ENCODE results near the gene JAZF1. TPM values are rescaled to one million over a fixed set of nuclear protein-coding genes. Genes with fewer than 3 reads are reported as not detected.

Gene JAZF1
- total RNA-seq = 1 to 10 TPM; 2.1 to 2.8 TPM

GRCh38 chr7:28180364-28181147 is at the start of gene JAZF1:
Gene JAZF1, minus strand, starts transcription at chr7:28180795.
- CTCF ChIA-PET = no interaction called here
- Mint-ChIP-seq H3K27me3 (peaks cover 56% of the 10 kb centered on the region), H3K4me1 (peaks cover 14% of the 10 kb centered on the region), H3K36me3 (no peaks in the 10 kb centered on the region), H3K4me3 (peak within 1 kb of the TSS; percentile 72), H3K9me3 (ENCODE audit: low read depth) (no peaks in the 10 kb centered on the region), H3K27ac (peak within 1 kb of the TSS; percentile 55)
- ATAC-seq = peak; percentile 16
- peak; percentile 55 for DNase-seq

- no peaks in the 10 kb centered on the region for H3K9me3 Mint-ChIP-seq (ENCODE audit: low read depth)
- H3K36me3 Mint-ChIP-seq = no peaks in the 10 kb centered on the region
- ATAC-seq = no peak
- peaks cover 31% of the 10 kb centered on the region for H3K27me3 Mint-ChIP-seq
- no peak overlapping the region for H3K4me3 Mint-ChIP-seq
- CTCF ChIA-PET = no interaction called here
- no peaks in the 10 kb centered on the region for H3K4me1 Mint-ChIP-seq
- no peak overlapping the region for H3K27ac Mint-ChIP-seq
- no peak for DNase-seq
Observed at GRCh38 chr7:28230261-28230660, 49.7 kb upstream of the JAZF1 start.

- Mint-ChIP-seq H3K4me3 (no peak overlapping the region), H3K27ac (no peak overlapping the region), H3K27me3 (peaks cover 27% of the 10 kb centered on the region), H3K36me3 (no peaks in the 10 kb centered on the region), H3K4me1 (no peaks in the 10 kb centered on the region), H3K9me3 (ENCODE audit: low read depth) (no peaks in the 10 kb centered on the region)
- no peak for DNase-seq
- no peak for ATAC-seq
- CTCF ChIA-PET = no interaction called here
Observed at GRCh38 chr7:28228396-28228795, 47.8 kb upstream of the JAZF1 start.

GRCh38 chr7:28226003-28226402 is 45.4 kb upstream of the JAZF1 start:
- DNase-seq (no peak), ATAC-seq (no peak)
- Mint-ChIP-seq H3K36me3 (no peaks in the 10 kb centered on the region), H3K4me1 (no peaks in the 10 kb centered on the region), H3K9me3 (ENCODE audit: low read depth) (no peaks in the 10 kb centered on the region), H3K27me3 (peaks cover 17% of the 10 kb centered on the region), H3K4me3 (no peak overlapping the region), H3K27ac (no peak overlapping the region)
- CTCF ChIA-PET = no interaction called here

- CTCF ChIA-PET = no interaction called here
- no peaks in the 10 kb centered on the region for H3K36me3 Mint-ChIP-seq
- DNase-seq = no peak
Observed at GRCh38 chr7:28225576-28225975, 45.0 kb upstream of the JAZF1 start.

GRCh38 chr7:28224675-28225074 is 44.1 kb upstream of the JAZF1 start:
- Mint-ChIP-seq H3K4me1 (no peaks in the 10 kb centered on the region), H3K4me3 (no peak overlapping the region), H3K9me3 (ENCODE audit: low read depth) (no peaks in the 10 kb centered on the region), H3K27me3 (peaks cover 20% of the 10 kb centered on the region), H3K27ac (no peak overlapping the region), H3K36me3 (no peaks in the 10 kb centered on the region)
- no peak for DNase-seq
- CTCF ChIA-PET = no interaction called here
- ATAC-seq = no peak

More at GRCh38 chr7:28225576-28225975, 45.0 kb upstream of the JAZF1 start:
- ATAC-seq = no peak
- Mint-ChIP-seq H3K9me3 (ENCODE audit: low read depth) (no peaks in the 10 kb centered on the region), H3K4me1 (no peaks in the 10 kb centered on the region), H3K27me3 (peaks cover 17% of the 10 kb centered on the region), H3K27ac (no peak overlapping the region), H3K4me3 (no peak overlapping the region)

- Mint-ChIP-seq H3K9me3 (ENCODE audit: low read depth) (no peaks in the 10 kb centered on the region), H3K27ac (no peak overlapping the region), H3K4me3 (no peak overlapping the region), H3K4me1 (no peaks in the 10 kb centered on the region), H3K27me3 (peaks cover 23% of the 10 kb centered on the region), H3K36me3 (no peaks in the 10 kb centered on the region)
- DNase-seq (no peak), ATAC-seq (no peak)
- CTCF ChIA-PET = no interaction called here
Observed at GRCh38 chr7:28224172-28224571, 43.6 kb upstream of the JAZF1 start.

- no peaks in the 10 kb centered on the region for H3K4me1 Mint-ChIP-seq
- no peak overlapping the region for H3K4me3 Mint-ChIP-seq
- peaks cover 34% of the 10 kb centered on the region for H3K27me3 Mint-ChIP-seq
- ATAC-seq (no peak), DNase-seq (no peak)
- no peak overlapping the region for H3K27ac Mint-ChIP-seq
- CTCF ChIA-PET = no interaction called here
- H3K9me3 Mint-ChIP-seq (ENCODE audit: low read depth) = no peaks in the 10 kb centered on the region
- H3K36me3 Mint-ChIP-seq = no peaks in the 10 kb centered on the region
Observed at GRCh38 chr7:28222636-28223035, 42.0 kb upstream of the JAZF1 start.

GRCh38 chr7:28219793-28220192 is 39.2 kb upstream of the JAZF1 start:
- H3K4me1 Mint-ChIP-seq = no peaks in the 10 kb centered on the region
- CTCF ChIA-PET = no interaction called here
- no peak for ATAC-seq

GRCh38 chr7:28217143-28217542 is 36.5 kb upstream of the JAZF1 start:
- CTCF ChIA-PET = no interaction called here
- ATAC-seq (no peak), DNase-seq (no peak)
- H3K27me3 Mint-ChIP-seq = peaks cover 44% of the 10 kb centered on the region
- no peaks in the 10 kb centered on the region for H3K9me3 Mint-ChIP-seq (ENCODE audit: low read depth)
- no peaks in the 10 kb centered on the region for H3K4me1 Mint-ChIP-seq
- H3K4me3 Mint-ChIP-seq = no peak overlapping the region
- no peaks in the 10 kb centered on the region for H3K36me3 Mint-ChIP-seq
- H3K27ac Mint-ChIP-seq = no peak overlapping the region

More at GRCh38 chr7:28219793-28220192, 39.2 kb upstream of the JAZF1 start:
- peaks cover 37% of the 10 kb centered on the region for H3K27me3 Mint-ChIP-seq
- no peak for DNase-seq
- H3K36me3 Mint-ChIP-seq = no peaks in the 10 kb centered on the region
- no peak overlapping the region for H3K27ac Mint-ChIP-seq
- no peaks in the 10 kb centered on the region for H3K9me3 Mint-ChIP-seq (ENCODE audit: low read depth)
- H3K4me3 Mint-ChIP-seq = no peak overlapping the region

- Mint-ChIP-seq H3K27ac (no peak overlapping the region), H3K4me1 (peaks cover 21% of the 10 kb centered on the region), H3K27me3 (peaks cover 40% of the 10 kb centered on the region), H3K9me3 (ENCODE audit: low read depth) (peaks cover 7% of the 10 kb centered on the region), H3K4me3 (no peak overlapping the region), H3K36me3 (peaks cover 5% of the 10 kb centered on the region)
- no peak for DNase-seq
- CTCF ChIA-PET = no interaction called here
- ATAC-seq = no peak
Observed at GRCh38 chr7:28211006-28211405, 30.4 kb upstream of the JAZF1 start.

GRCh38 chr7:28208506-28208905 is 27.9 kb upstream of the JAZF1 start:
- H3K27me3 Mint-ChIP-seq = peaks cover 43% of the 10 kb centered on the region
- H3K4me1 Mint-ChIP-seq = peaks cover 21% of the 10 kb centered on the region
- no peak for ATAC-seq
- CTCF ChIA-PET = no interaction called here
- peaks cover 5% of the 10 kb centered on the region for H3K36me3 Mint-ChIP-seq
- peaks cover 7% of the 10 kb centered on the region for H3K9me3 Mint-ChIP-seq (ENCODE audit: low read depth)
- no peak overlapping the region for H3K4me3 Mint-ChIP-seq
- H3K27ac Mint-ChIP-seq = no peak overlapping the region
- DNase-seq = no peak

- ATAC-seq (peak; percentile 36), DNase-seq (no peak)
- Mint-ChIP-seq H3K27me3 (peaks cover 51% of the 10 kb centered on the region), H3K27ac (no peak overlapping the region), H3K36me3 (peaks cover 5% of the 10 kb centered on the region), H3K4me3 (no peak overlapping the region), H3K4me1 (peaks cover 21% of the 10 kb centered on the region), H3K9me3 (ENCODE audit: low read depth) (peaks cover 7% of the 10 kb centered on the region)
- CTCF ChIA-PET = interaction anchor here (0.5 to 1.6 kb wide), 2 partner anchors 89 to 346 kb away, joined by 3 to 4 read pairs; no protein-coding TSS in a partner anchor
Observed at GRCh38 chr7:28207486-28208158, 27.0 kb upstream of the JAZF1 start.

GRCh38 chr7:28205506-28205905 is 24.9 kb upstream of the JAZF1 start:
- peaks cover 69% of the 10 kb centered on the region for H3K27me3 Mint-ChIP-seq
- H3K27ac Mint-ChIP-seq = no peak overlapping the region
- ATAC-seq (no peak), DNase-seq (no peak)
- CTCF ChIA-PET = no interaction called here
- peaks cover 7% of the 10 kb centered on the region for H3K9me3 Mint-ChIP-seq (ENCODE audit: low read depth)
- peaks cover 21% of the 10 kb centered on the region for H3K4me1 Mint-ChIP-seq
- H3K4me3 Mint-ChIP-seq = no peak overlapping the region
- H3K36me3 Mint-ChIP-seq = peaks cover 5% of the 10 kb centered on the region

Measured in activated CD8-positive, alpha-beta memory T cell treated with anti-CD3 and anti-CD28 coated beads, Interleukin-2, amount 10 ng/mL, durations not matched to agents 7 days and 5 days (primary cell).